Liver (tissue), 9 donors: Measurements from ENCODE around the gene HEATR3. TPM values are rescaled to one million over a fixed set of nuclear protein-coding genes. Genes with fewer than 3 reads are reported as not detected.
A peak's percentile ranks its signal among the peaks of the same experiment; 100 is the strongest.

Source experiments
- DNase-seq: peaks from one replicate; pipeline ENCODE4 v3.0.0-alpha.2; 2017; ENCODE audit warnings: low spot score
- H3K27ac ChIP-seq, 2 donors: one replicate each; pipeline ENCODE4 v1.7.0; 2013; ENCODE audit warnings: inconsistent platforms in 2 of 2, low read length in 2 of 2, control low read depth in 1 of 2, low read depth in 1 of 2, mild to moderate bottlenecking in 1 of 2
- H3K27me3 ChIP-seq, 4 donors: one replicate each; pipeline versions ENCODE4 v1.6.1 to v1.7.0; 2013; ENCODE audit warnings: low read length in 3 of 4, inconsistent platforms in 1 of 4, mild to moderate bottlenecking in 1 of 4, moderate library complexity in 1 of 4; ENCODE audit not compliant: control insufficient read depth in 4 of 4, insufficient read depth in 4 of 4
- H3K36me3 ChIP-seq, 4 donors: one replicate each; pipeline versions ENCODE4 v1.6.1 to v1.7.0; 2013; ENCODE audit warnings: low read length in 3 of 4, mild to moderate bottlenecking in 3 of 4, low read depth in 1 of 4, moderate library complexity in 1 of 4; ENCODE audit not compliant: control insufficient read depth in 4 of 4, insufficient read depth in 3 of 4
- H3K4me1 ChIP-seq, 4 donors: one replicate each; pipeline versions ENCODE4 v1.6.1 to v1.7.0; 2013; ENCODE audit warnings: low read length in 3 of 4, mild to moderate bottlenecking in 3 of 4, moderate library complexity in 1 of 4; ENCODE audit not compliant: control insufficient read depth in 4 of 4, insufficient read depth in 4 of 4
- H3K4me3 ChIP-seq, 3 donors: one replicate each; pipeline versions ENCODE4 v1.6.1 to v1.7.0; 2013; ENCODE audit warnings: low read length in 3 of 3, control low read depth in 1 of 3, low read depth in 1 of 3, mild to moderate bottlenecking in 1 of 3
- H3K9ac ChIP-seq, 2 donors: one replicate each; pipeline ENCODE4 v1.7.0; 2013; ENCODE audit warnings: low read length in 2 of 2, mild to moderate bottlenecking in 2 of 2, moderate library complexity in 2 of 2, control low read depth in 1 of 2, low read depth in 1 of 2
- H3K9me3 ChIP-seq, 4 donors: one replicate each; pipeline versions ENCODE4 v1.6.1 to v1.7.0; 2013; ENCODE audit warnings: low read length in 3 of 4; ENCODE audit not compliant: control insufficient read depth in 4 of 4
- EGR1 ChIP-seq, 2 donors: IDR thresholded peaks; 2 replicates each; pipeline ENCODE4 v1.6.1; 2016 to 2018; ENCODE audit warnings: antibody characterized with exemption in 2 of 2, low read depth in 2 of 2
- FOXA1 ChIP-seq: IDR thresholded peaks from 2 replicates; pipeline ENCODE4 v1.6.1; 2016; ENCODE audit warnings: antibody characterized with exemption
- FOXA2 ChIP-seq: IDR thresholded peaks from 2 replicates; pipeline ENCODE4 v1.6.1; 2016; ENCODE audit warnings: antibody characterized with exemption
- GABPA ChIP-seq, 2 donors: IDR thresholded peaks in 1 of 2; conservative IDR thresholded peaks in 1 of 2; 2 replicates each; pipeline ENCODE4 v1.6.1; 2016; ENCODE audit warnings: antibody characterized with exemption in 2 of 2, mild to moderate bottlenecking in 1 of 2, moderate library complexity in 1 of 2
- HNF4A ChIP-seq, 2 donors: conservative IDR thresholded peaks; 2 replicates each; pipeline ENCODE4 v1.6.1; 2016; ENCODE audit warnings: antibody characterized with exemption in 2 of 2, mild to moderate bottlenecking in 2 of 2
- HNF4G ChIP-seq: IDR thresholded peaks from 2 replicates; pipeline ENCODE4 v1.6.1; 2016; ENCODE audit warnings: antibody characterized with exemption
- JUND ChIP-seq, 2 donors: IDR thresholded peaks; 2 replicates each; pipeline ENCODE4 v1.6.1; 2016; ENCODE audit warnings: antibody characterized with exemption in 2 of 2
- NR2F2 ChIP-seq: IDR thresholded peaks from 2 replicates; pipeline ENCODE4 v1.6.1; 2016; ENCODE audit warnings: antibody characterized with exemption
- RAD21 ChIP-seq, 2 donors: IDR thresholded peaks; 2 replicates each; pipeline ENCODE4 v1.6.1; 2016; ENCODE audit warnings: antibody characterized with exemption in 2 of 2, mild to moderate bottlenecking in 2 of 2
- RXRA ChIP-seq, 2 donors: IDR thresholded peaks; 2 replicates each; pipeline ENCODE4 v1.6.1; 2017 to 2018; ENCODE audit warnings: antibody characterized with exemption in 2 of 2, mild to moderate bottlenecking in 1 of 2
- SP1 ChIP-seq: IDR thresholded peaks from 2 replicates; pipeline ENCODE4 v1.6.1; 2018; ENCODE audit warnings: antibody characterized with exemption, mild to moderate bottlenecking
- TAF1 ChIP-seq: conservative IDR thresholded peaks from 2 replicates; pipeline ENCODE4 v1.6.1; 2016; ENCODE audit warnings: antibody characterized with exemption, mild to moderate bottlenecking
- YY1 ChIP-seq: IDR thresholded peaks from 2 replicates; pipeline ENCODE4 v1.6.1; 2016; ENCODE audit warnings: antibody characterized with exemption, mild to moderate bottlenecking
- WGBS: extraction: QIAGEN DNeasy Blood & Tissue Kit; methylation state at CpG from one replicate; pipeline ENCODE4 v1.1.7; 2013; 5-methylcytosine and 5-hydroxymethylcytosine counted together
- polyA plus RNA-seq, 2 donors: library from polyadenylated mRNA; stranded (reverse) in 1 of 2; unstranded in 1 of 2; fragments of 200-250 nt in 1 of 2; fragments of >200 nt in 1 of 2; fragmentation: Nextera tagmentation in 1 of 2; extraction: Ambion mirVana in 1 of 2; gene quantifications; one replicate each; pipeline versions ENCODE4 v1.2.1 to v1.2.3, GENCODE V29; 2013 to 2015
- total RNA-seq, 2 donors: library from RNA; depleted of rRNA; stranded (reverse); fragments of >200 nt; gene quantifications; one replicate each; pipeline ENCODE4 v1.2.3, GENCODE V29; 2014
- TF ChIP-seq, protein P1 (sequence below): IDR thresholded peaks from 2 replicates; pipeline ENCODE4 v1.6.1; 2016; ENCODE audit warnings: antibody characterized with exemption
- TF ChIP-seq, protein P2 (sequence below): fragments of 150-350 bp; IDR thresholded peaks from 2 replicates; pipeline ENCODE4 v1.5.1; 2017; ENCODE audit warnings: improper control_type of control experiment, low read depth, low read length; ENCODE audit not compliant: missing input control
- TF ChIP-seq, protein P3 (sequence below): IDR thresholded peaks from 2 replicates; pipeline ENCODE4 v1.6.1; 2016; ENCODE audit warnings: antibody characterized with exemption
- TF ChIP-seq, protein P4 (sequence below): IDR thresholded peaks from 2 replicates; pipeline ENCODE4 v1.6.1; 2016; ENCODE audit warnings: antibody characterized with exemption, mild to moderate bottlenecking
- TF ChIP-seq, protein P5 (sequence below): IDR thresholded peaks from 2 replicates; pipeline ENCODE4 v1.6.1; 2016; ENCODE audit warnings: antibody characterized with exemption
- donor health status: healthy.
- donor health status: healthy.
- donor health status: healthy.
- donor health status: healthy.
- donor health status: healthy.

HEATR3 gene
- total and polyA plus RNA-seq, 4 donors, result 3.8 to 24.3 (median 9.7) TPM

DNA sequence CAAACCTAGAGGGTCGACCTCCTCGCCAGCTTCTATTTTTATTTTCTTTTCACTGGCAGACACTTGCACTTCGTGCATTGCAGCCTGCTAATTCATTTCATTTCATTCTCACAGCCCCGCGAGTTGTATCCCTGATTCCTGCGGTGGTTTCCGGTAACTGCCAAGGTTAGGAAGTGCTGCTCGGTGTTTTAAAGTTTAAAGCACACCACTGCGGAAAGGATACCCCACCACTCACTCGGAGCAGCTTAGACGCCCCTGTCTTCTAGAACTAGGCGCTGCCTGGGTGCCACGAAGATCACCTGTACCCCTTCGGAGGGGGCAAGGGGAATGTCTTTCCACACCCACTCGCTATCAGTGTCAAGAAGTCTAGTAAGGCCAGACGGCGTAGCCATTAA lies 40.2 kb upstream of the HEATR3 start:
- Histone ChIP-seq H3K9me3 (no peaks in the 10 kb centered on the region), H3K4me1 (peaks cover 0 to 14% (median 7%) of the 10 kb centered on the region in 4 donors), H3K36me3 (peaks cover 0 to 10% (median 2%) of the 10 kb centered on the region in 4 donors), H3K9ac (peak overlapping the region; percentile 61 to 90), H3K27me3 (no peaks in the 10 kb centered on the region), H3K4me3 (peak overlapping the region; percentile 61 to 99 (median 92)), H3K27ac (peak overlapping the region; percentile 14 to 79)
- WGBS, result under 1% methylated on average over 17 of the region's 17 CpGs
- TF ChIP-seq FOXA1 (no peak), SP1 (no peak), HNF4A (conservative IDR thresholded peaks at IDR 0.05) (no peak), RAD21 (IDR thresholded peaks at IDR 0.05) (no peak), YY1 (no peak)
- TF ChIP-seq, protein P1, sequence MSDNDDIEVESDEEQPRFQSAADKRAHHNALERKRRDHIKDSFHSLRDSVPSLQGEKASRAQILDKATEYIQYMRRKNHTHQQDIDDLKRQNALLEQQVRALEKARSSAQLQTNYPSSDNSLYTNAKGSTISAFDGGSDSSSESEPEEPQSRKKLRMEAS, result no peak
- TF ChIP-seq, protein P2, sequence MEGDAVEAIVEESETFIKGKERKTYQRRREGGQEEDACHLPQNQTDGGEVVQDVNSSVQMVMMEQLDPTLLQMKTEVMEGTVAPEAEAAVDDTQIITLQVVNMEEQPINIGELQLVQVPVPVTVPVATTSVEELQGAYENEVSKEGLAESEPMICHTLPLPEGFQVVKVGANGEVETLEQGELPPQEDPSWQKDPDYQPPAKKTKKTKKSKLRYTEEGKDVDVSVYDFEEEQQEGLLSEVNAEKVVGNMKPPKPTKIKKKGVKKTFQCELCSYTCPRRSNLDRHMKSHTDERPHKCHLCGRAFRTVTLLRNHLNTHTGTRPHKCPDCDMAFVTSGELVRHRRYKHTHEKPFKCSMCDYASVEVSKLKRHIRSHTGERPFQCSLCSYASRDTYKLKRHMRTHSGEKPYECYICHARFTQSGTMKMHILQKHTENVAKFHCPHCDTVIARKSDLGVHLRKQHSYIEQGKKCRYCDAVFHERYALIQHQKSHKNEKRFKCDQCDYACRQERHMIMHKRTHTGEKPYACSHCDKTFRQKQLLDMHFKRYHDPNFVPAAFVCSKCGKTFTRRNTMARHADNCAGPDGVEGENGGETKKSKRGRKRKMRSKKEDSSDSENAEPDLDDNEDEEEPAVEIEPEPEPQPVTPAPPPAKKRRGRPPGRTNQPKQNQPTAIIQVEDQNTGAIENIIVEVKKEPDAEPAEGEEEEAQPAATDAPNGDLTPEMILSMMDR, result no peak
- DNase-seq, result no peak

DNA sequence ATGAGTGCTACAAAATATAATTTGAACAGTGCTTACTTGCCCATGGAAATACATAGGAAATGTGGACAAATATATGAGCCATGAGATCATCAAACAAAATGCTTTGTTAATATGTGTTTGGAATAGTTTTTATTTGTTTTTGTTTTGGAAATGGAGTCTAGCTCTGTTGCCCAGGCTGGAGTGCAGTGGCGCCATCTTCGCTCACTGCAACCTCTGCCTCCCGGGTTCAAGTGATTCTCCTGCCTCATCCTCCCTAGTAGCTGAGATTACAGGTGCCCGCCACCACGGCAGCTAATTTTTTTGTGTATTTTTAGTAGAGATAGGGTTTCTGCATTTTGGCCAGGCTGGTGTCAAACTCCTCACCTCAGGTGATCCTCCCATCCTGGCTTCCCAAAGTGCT lies 37.9 kb upstream of the HEATR3 start:
- peaks cover 1 to 27% (median 5%) of the 10 kb centered on the region in 4 donors for H3K36me3 ChIP-seq
- WGBS, result 96% methylated on average over 5 of the region's 5 CpGs
- no peak for DNase-seq
- H3K9me3 ChIP-seq, result no peaks in the 10 kb centered on the region
- no peak overlapping the region for H3K27ac ChIP-seq
- TF ChIP-seq HNF4G (no peak), FOXA1 (no peak), YY1 (no peak), JUND (IDR thresholded peaks at IDR 0.05) (no peak), RXRA (IDR thresholded peaks at IDR 0.05) (no peak), SP1 (no peak), NR2F2 (no peak), GABPA (IDR thresholded peaks at IDR 0.05 in 1 of 2, conservative IDR thresholded peaks at IDR 0.05 in 1 of 2) (no peak), EGR1 (IDR thresholded peaks at IDR 0.05; ENCODE audit: low read depth in 2 of 2) (no peak), TAF1 (no peak), HNF4A (conservative IDR thresholded peaks at IDR 0.05) (no peak), RAD21 (IDR thresholded peaks at IDR 0.05) (no peak), FOXA2 (no peak)
- TF ChIP-seq, protein P3, sequence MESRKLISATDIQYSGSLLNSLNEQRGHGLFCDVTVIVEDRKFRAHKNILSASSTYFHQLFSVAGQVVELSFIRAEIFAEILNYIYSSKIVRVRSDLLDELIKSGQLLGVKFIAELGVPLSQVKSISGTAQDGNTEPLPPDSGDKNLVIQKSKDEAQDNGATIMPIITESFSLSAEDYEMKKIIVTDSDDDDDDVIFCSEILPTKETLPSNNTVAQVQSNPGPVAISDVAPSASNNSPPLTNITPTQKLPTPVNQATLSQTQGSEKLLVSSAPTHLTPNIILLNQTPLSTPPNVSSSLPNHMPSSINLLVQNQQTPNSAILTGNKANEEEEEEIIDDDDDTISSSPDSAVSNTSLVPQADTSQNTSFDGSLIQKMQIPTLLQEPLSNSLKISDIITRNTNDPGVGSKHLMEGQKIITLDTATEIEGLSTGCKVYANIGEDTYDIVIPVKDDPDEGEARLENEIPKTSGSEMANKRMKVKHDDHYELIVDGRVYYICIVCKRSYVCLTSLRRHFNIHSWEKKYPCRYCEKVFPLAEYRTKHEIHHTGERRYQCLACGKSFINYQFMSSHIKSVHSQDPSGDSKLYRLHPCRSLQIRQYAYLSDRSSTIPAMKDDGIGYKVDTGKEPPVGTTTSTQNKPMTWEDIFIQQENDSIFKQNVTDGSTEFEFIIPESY, result no peak
- TF ChIP-seq, protein P1, result no peak
- TF ChIP-seq, protein P4, sequence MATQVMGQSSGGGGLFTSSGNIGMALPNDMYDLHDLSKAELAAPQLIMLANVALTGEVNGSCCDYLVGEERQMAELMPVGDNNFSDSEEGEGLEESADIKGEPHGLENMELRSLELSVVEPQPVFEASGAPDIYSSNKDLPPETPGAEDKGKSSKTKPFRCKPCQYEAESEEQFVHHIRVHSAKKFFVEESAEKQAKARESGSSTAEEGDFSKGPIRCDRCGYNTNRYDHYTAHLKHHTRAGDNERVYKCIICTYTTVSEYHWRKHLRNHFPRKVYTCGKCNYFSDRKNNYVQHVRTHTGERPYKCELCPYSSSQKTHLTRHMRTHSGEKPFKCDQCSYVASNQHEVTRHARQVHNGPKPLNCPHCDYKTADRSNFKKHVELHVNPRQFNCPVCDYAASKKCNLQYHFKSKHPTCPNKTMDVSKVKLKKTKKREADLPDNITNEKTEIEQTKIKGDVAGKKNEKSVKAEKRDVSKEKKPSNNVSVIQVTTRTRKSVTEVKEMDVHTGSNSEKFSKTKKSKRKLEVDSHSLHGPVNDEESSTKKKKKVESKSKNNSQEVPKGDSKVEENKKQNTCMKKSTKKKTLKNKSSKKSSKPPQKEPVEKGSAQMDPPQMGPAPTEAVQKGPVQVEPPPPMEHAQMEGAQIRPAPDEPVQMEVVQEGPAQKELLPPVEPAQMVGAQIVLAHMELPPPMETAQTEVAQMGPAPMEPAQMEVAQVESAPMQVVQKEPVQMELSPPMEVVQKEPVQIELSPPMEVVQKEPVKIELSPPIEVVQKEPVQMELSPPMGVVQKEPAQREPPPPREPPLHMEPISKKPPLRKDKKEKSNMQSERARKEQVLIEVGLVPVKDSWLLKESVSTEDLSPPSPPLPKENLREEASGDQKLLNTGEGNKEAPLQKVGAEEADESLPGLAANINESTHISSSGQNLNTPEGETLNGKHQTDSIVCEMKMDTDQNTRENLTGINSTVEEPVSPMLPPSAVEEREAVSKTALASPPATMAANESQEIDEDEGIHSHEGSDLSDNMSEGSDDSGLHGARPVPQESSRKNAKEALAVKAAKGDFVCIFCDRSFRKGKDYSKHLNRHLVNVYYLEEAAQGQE, result no peak
- TF ChIP-seq, protein P2, result no peak
- TF ChIP-seq, protein P5, sequence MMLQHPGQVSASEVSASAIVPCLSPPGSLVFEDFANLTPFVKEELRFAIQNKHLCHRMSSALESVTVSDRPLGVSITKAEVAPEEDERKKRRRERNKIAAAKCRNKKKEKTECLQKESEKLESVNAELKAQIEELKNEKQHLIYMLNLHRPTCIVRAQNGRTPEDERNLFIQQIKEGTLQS, result no peak
- H3K27me3 ChIP-seq, result no peaks in the 10 kb centered on the region
- H3K9ac ChIP-seq, result no peak overlapping the region
- peaks cover 0 to 14% (median 7%) of the 10 kb centered on the region in 4 donors for H3K4me1 ChIP-seq
- H3K4me3 ChIP-seq, result no peak overlapping the region
